Kidney (tissue), 14 donors: ENCODE measurements around the gene SNTG2. TPM values are rescaled to one million over a fixed set of nuclear protein-coding genes. Genes with fewer than 3 reads are reported as not detected.

Experiments
- DNase-seq, 5 donors: peaks; one replicate each; pipeline ENCODE4 v3.0.0-alpha.2; 2013 to 2020
- FAIRE-seq: peaks from 2 replicates; lab custom pipeline; 2012; peaks lifted over from hg19 to GRCh38; lab: Jason Lieb, UNC
- H3K27ac ChIP-seq, 2 donors: one replicate each; pipeline ENCODE4 v1.7.0; 2013; ENCODE audit warnings: low read depth in 2 of 2, low read length in 2 of 2, inconsistent platforms in 1 of 2
- H3K27me3 ChIP-seq: one replicate; pipeline ENCODE4 v1.7.1; 2013; ENCODE audit warnings: low read length, inconsistent platforms; ENCODE audit not compliant: control insufficient read depth, insufficient read depth
- H3K36me3 ChIP-seq, 3 donors: one replicate each; pipeline versions ENCODE4 v1.7.0 to v1.7.1; 2013; ENCODE audit warnings: low read length in 3 of 3, control low read depth in 1 of 3, inconsistent platforms in 1 of 3; ENCODE audit not compliant: insufficient read depth in 3 of 3, control insufficient read depth in 2 of 3
- H3K4me1 ChIP-seq, 3 donors: one replicate each; pipeline versions ENCODE4 v1.7.0 to v1.7.1; 2013; ENCODE audit warnings: low read length in 3 of 3, inconsistent platforms in 1 of 3, low read depth in 1 of 3; ENCODE audit not compliant: control insufficient read depth in 2 of 3, insufficient read depth in 2 of 3
- H3K4me3 ChIP-seq, 3 donors: one replicate each; pipeline versions ENCODE4 v1.7.0 to v1.8.1; 2013; ENCODE audit warnings: low read length in 3 of 3, control low read depth in 1 of 3, inconsistent platforms in 1 of 3
- H3K9ac ChIP-seq, 3 donors: one replicate each; pipeline versions ENCODE4 v1.7.0 to v1.7.1; 2013; ENCODE audit warnings: low read length in 3 of 3, control low read depth in 1 of 3, inconsistent platforms in 1 of 3
- H3K9me3 ChIP-seq, 3 donors: one replicate each; pipeline versions ENCODE4 v1.7.0 to v1.7.1; 2013; ENCODE audit warnings: low read length in 3 of 3, control low read depth in 1 of 3, inconsistent platforms in 1 of 3; ENCODE audit not compliant: control insufficient read depth in 2 of 3, insufficient read depth in 1 of 3
- CTCF ChIP-seq: IDR thresholded peaks from 3 replicates; pipeline ENCODE4 v1.5.1; 2012; ENCODE audit warnings: mild to moderate bottlenecking, moderate library complexity, borderline replicate concordance; ENCODE audit not compliant: insufficient read depth; ENCODE audit errors: extremely low read depth
- intact Hi-C: fragments of 100-400 bp; cut with DNase I; formaldehyde crosslinking; loops from one replicate; pipeline ENCODE4 v1.11.1; 2022
- polyA plus RNA-seq: library from polyadenylated mRNA; stranded (reverse); fragments of 350-450 nt; fragmentation: Illumina TruSeq; extraction: RNeasy Lipid Tissue Mini Kit (QIAGEN cat#74804); gene quantifications from one replicate; pipeline ENCODE4 v1.2.3, GENCODE V29; 2014; ENCODE audit warnings: low read depth, low replicate concordance; ENCODE audit not compliant: insufficient read depth
- total RNA-seq: library from RNA; stranded (reverse); fragmentation: NEBNext Ultra II Directional; extraction: Animal tissue kit (Norgen Biotek cat#: 25700); gene quantifications from one replicate; pipeline ENCODE4 v1.2.1, GENCODE V29; 2021
- donor health status: control.
- donor health status: control.
- donor health status: control.
- donor health status: control.
- donor health status: control.
- donor health status: DM: yes; HTN: yes; CAD: no.
- donor health status: Normal renal cell carcinoma (clear cell type).

SNTG2 gene
- total and polyA plus RNA-seq, 2 donors from 2014 or later = 2.2 TPM; not detected in 1

- no peak for TF ChIP-seq CTCF
- no peak for FAIRE-seq
- no peak overlapping the region for H3K27ac ChIP-seq
These were observed 23.8 kb upstream of the SNTG2 start for GRCh38 chr2:926896-927295.

GRCh38 chr2:929011-929735 lies 21.5 kb upstream of the SNTG2 start:
- Histone ChIP-seq H3K27me3 (no peaks in the 10 kb centered on the region), H3K27ac (no peak overlapping the region), H3K9ac (no peak overlapping the region), H3K4me1 (peaks cover 0 to 4% (median 0%) of the 10 kb centered on the region in 3 donors), H3K36me3 (no peaks in the 10 kb centered on the region), H3K4me3 (no peak overlapping the region), H3K9me3 (no peaks in the 10 kb centered on the region)
- DNase-seq (no peak), FAIRE-seq (no peak)
- intact Hi-C loops = no loop called here
- no peak for TF ChIP-seq CTCF

More at GRCh38 chr2:926896-927295, 23.8 kb upstream of the SNTG2 start:
- intact Hi-C loops = no loop called here
- Histone ChIP-seq H3K9ac (no peak overlapping the region), H3K27me3 (no peaks in the 10 kb centered on the region), H3K36me3 (no peaks in the 10 kb centered on the region), H3K4me3 (no peak overlapping the region), H3K9me3 (no peaks in the 10 kb centered on the region), H3K4me1 (peaks cover 0 to 4% (median 0%) of the 10 kb centered on the region in 3 donors)
- DNase-seq = no peak

- FAIRE-seq (no peak), DNase-seq (no peak)
- intact Hi-C loops = no loop called here
- Histone ChIP-seq H3K27me3 (no peaks in the 10 kb centered on the region), H3K9me3 (no peaks in the 10 kb centered on the region), H3K4me3 (no peak overlapping the region), H3K9ac (no peak overlapping the region), H3K27ac (no peak overlapping the region), H3K36me3 (no peaks in the 10 kb centered on the region), H3K4me1 (peaks cover 0 to 4% (median 0%) of the 10 kb centered on the region in 3 donors)
- TF ChIP-seq CTCF = no peak
These were observed 20.7 kb upstream of the SNTG2 start for GRCh38 chr2:929925-930324.
